Right lobe of liver (tissue), 4 donors: ENCODE data around the gene DNAH8.

Source experiments
- CTCF ChIP-seq, 4 donors: fragments of 200-600 bp in 3 of 4; fragments of 450-650 bp in 1 of 4; IDR thresholded peaks; one replicate each; pipeline versions ENCODE4 v1.5.1 to v1.8.0; 2016 to 2022; ENCODE audit warnings: antibody characterized with exemption in 4 of 4, mild to moderate bottlenecking in 2 of 4
- POLR2A ChIP-seq: fragments of 450-650 bp; IDR thresholded peaks from one replicate; pipeline ENCODE4 v1.6.1; 2017; ENCODE audit warnings: antibody characterized with exemption, mild to moderate bottlenecking
- donor health status: DM: no; HTN: no; CAD: no.
- donor health status: DM: no; HTN: no; CAD: no.
- donor health status: DM: no; HTN: yes; CAD: no.

- TF ChIP-seq CTCF (IDR thresholded peaks at IDR 0.05): no peak
- no peak for TF ChIP-seq POLR2A
Observed at GRCh38 chr6:38796006-38796405, 80.9 kb downstream of the DNAH8 start.
